ENCODE measurements around the gene MTHFS.
"Not testable (repeated sequence)": the region's sequence is repeated elsewhere in the genome, so short reads cannot be mapped to it uniquely, and the experiment has no call there.

Gene MTHFS

DNA sequence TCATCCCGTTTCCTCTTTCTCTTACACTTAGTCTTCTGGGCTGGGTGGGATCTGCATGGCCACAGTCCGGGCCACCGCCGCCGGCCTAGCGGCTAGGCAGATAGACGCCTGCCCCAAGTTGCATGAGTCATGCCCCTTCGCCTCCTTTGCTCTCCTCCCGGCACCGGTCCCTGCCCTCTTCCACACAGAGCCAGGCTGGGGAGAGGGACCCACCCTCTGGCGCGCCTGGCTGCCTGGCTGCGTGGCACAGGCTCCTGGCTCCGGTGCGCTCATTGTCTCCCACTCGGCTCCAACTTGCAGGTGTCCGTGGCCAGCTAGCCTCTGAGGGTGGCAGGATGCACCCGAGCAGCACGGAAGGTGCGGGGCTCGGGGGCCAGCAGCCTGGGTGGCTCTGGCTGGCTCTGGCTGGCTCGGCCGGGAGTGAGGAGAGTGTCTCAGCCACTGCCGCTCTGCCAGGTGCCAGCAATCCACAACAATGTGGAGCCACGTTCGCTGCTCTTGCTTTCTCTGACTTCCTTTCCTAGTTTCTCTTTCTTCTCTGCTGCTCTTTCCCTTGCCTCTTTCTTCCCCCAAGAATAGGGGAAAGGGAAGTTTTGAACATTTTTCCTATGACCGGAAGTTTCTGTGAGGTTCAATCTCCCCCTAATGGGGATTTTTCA, 22.4 kb upstream of the MTHFS start:
- peaks cover 49% of the 10 kb centered on the region; the same call in 1 of the 2 replicates for H3K9me3 ChIP-seq (ENCODE audit: insufficient read depth, low read length)
- no peak overlapping the region for H3K9ac ChIP-seq (ENCODE audit: low read length)
- H3K4me2 ChIP-seq (ENCODE audit: low read depth, low read length, poor library complexity, severe bottlenecking), result no peak overlapping the region
- H4K20me1 ChIP-seq (ENCODE audit: low read depth, low read length), result no peaks in the 10 kb centered on the region
- H3K27ac ChIP-seq (ENCODE audit: low read depth, low read length), result no peak overlapping the region
- H3K27me3 ChIP-seq (ENCODE audit: low read length), result no peaks in the 10 kb centered on the region
- H2AFZ ChIP-seq (ENCODE audit: low read depth, low read length, severe bottlenecking), result no peak overlapping the region
- H3K4me3 ChIP-seq (ENCODE audit: insufficient read depth, low read length, poor library complexity, severe bottlenecking), result no peak overlapping the region
- H3F3A ChIP-seq (ENCODE audit: insufficient read depth), result peaks cover 7% of the 10 kb centered on the region
- H3K36me3 ChIP-seq (ENCODE audit: low read length), result peaks cover 63% of the 10 kb centered on the region
- peaks cover 28% of the 10 kb centered on the region for H3K79me2 ChIP-seq (ENCODE audit: insufficient read depth, low read length)
- no peak for TF ChIP-seq CTCF (IDR thresholded peaks at IDR 0.05; ENCODE audit: insufficient read depth, low read length, poor library complexity, severe bottlenecking)
- no peak for TF ChIP-seq EZH2phosphoT487 (conservative IDR thresholded peaks at IDR 0.05; ENCODE audit: low read length)
- no peaks in the 10 kb centered on the region for H3K9me2 ChIP-seq (replicated peaks; ENCODE audit: insufficient read depth, low read length)

- H3K9ac ChIP-seq (ENCODE audit: low read length), result no peak overlapping the region
- H2AFZ ChIP-seq (ENCODE audit: low read depth, low read length, severe bottlenecking), result no peak overlapping the region
- H3K27ac ChIP-seq (ENCODE audit: low read depth, low read length), result no peak overlapping the region
- no peaks in the 10 kb centered on the region for H3K27me3 ChIP-seq (ENCODE audit: low read length)
- TF ChIP-seq EZH2phosphoT487 (conservative IDR thresholded peaks at IDR 0.05; ENCODE audit: low read length), result no peak
- TF ChIP-seq CTCF (IDR thresholded peaks at IDR 0.05; ENCODE audit: insufficient read depth, low read length, poor library complexity, severe bottlenecking), result no peak
- H3K4me2 ChIP-seq (ENCODE audit: low read depth, low read length, poor library complexity, severe bottlenecking), result no peak overlapping the region
- peaks cover 55% of the 10 kb centered on the region; the same call in 1 of the 2 replicates for H3K9me3 ChIP-seq (ENCODE audit: insufficient read depth, low read length)
- H3K36me3 ChIP-seq (ENCODE audit: low read length), result peaks cover 71% of the 10 kb centered on the region
- no peaks in the 10 kb centered on the region for H4K20me1 ChIP-seq (ENCODE audit: low read depth, low read length)
- H3K9me2 ChIP-seq (replicated peaks; ENCODE audit: insufficient read depth, low read length), result no peaks in the 10 kb centered on the region
- peaks cover 31% of the 10 kb centered on the region for H3K79me2 ChIP-seq (ENCODE audit: insufficient read depth, low read length)
- peaks cover 7% of the 10 kb centered on the region for H3F3A ChIP-seq (ENCODE audit: insufficient read depth)
- H3K4me3 ChIP-seq (ENCODE audit: insufficient read depth, low read length, poor library complexity, severe bottlenecking), result no peak overlapping the region
These were observed 21.5 kb upstream of the MTHFS start for GRCh38 chr15:79918278-79918677.

DNA sequence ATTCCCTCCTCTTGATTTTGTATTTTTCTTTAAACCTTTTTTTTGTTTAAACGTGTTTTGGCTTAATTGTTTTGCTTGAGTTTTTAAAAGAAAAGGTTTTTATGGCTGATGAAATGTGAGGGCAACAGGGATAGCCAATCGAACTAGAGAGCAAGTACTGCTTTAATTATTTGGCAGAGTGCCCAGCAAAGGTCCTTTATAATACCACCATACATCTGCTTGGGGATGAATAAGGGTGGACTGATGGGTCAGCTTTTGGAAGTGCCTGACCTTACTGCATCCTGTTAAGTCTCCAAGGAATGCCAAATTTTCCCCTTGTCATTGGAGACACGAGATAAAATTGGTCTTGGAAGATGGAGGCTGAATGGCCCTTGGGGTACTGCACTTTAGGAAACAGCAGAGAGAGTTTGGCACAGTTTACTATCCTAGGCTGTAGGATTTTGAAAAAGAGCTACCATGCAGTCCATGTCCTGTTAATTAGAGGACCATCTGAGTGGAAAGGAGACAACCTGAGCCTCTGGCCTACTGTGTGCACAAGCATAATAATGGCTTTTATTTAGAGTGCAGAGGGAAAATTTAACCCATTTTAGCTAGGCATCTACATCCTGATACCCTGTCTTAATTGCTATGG, 19.8 kb upstream of the MTHFS start:
- Histone ChIP-seq H4K20me1 (ENCODE audit: low read depth, low read length) (no peaks in the 10 kb centered on the region), H3K9ac (ENCODE audit: low read length) (no peak overlapping the region), H3K4me3 (ENCODE audit: insufficient read depth, low read length, poor library complexity, severe bottlenecking) (no peak overlapping the region), H3K4me2 (ENCODE audit: low read depth, low read length, poor library complexity, severe bottlenecking) (no peak overlapping the region), H3K27ac (ENCODE audit: low read depth, low read length) (no peak overlapping the region), H3K27me3 (ENCODE audit: low read length) (no peaks in the 10 kb centered on the region), H3K36me3 (ENCODE audit: low read length) (peaks cover 77% of the 10 kb centered on the region), H2AFZ (ENCODE audit: low read depth, low read length, severe bottlenecking) (no peak overlapping the region), H3K9me3 (ENCODE audit: insufficient read depth, low read length) (peaks cover 54% of the 10 kb centered on the region; the same call in 1 of the 2 replicates), H3F3A (ENCODE audit: insufficient read depth) (peaks cover 7% of the 10 kb centered on the region), H3K79me2 (ENCODE audit: insufficient read depth, low read length) (peaks cover 18% of the 10 kb centered on the region), H3K9me2 (replicated peaks; ENCODE audit: insufficient read depth, low read length) (no peaks in the 10 kb centered on the region)
- TF ChIP-seq CTCF (IDR thresholded peaks at IDR 0.05; ENCODE audit: insufficient read depth, low read length, poor library complexity, severe bottlenecking) (no peak), EZH2phosphoT487 (conservative IDR thresholded peaks at IDR 0.05; ENCODE audit: low read length) (no peak)

DNA sequence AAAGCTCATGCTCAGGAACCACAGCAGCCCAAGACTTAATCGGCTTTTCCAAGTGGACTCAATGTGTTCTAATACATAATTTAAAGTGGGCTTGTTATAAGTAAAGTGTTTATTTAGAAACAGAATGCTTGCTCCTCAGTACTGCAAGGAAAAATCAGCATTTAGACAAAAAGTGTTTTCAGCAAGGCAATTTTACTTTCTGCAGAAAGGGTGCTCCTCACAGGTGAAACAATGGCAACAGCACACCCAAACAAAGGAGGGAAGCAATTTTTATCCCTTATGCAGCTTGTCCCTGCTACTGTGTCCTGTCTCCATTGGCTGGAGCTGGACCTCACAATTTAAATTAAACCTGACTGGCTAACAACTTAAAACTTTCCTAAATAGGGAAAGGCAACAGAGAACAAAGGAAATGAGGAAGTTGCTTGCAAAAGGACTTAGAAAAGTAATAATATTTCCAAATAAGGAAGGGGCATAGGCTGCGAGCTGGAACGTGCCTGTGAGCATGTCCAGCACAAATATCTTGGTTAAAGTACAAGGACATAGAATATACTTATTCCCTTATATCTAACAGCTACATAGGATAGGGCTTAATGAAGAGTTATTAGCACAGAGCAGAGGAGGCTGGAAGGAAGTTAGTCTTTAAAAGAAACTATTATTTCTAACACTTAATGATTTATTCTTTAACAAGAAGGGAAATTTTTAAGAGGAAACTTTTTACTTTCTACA, 19.1 kb upstream of the MTHFS start:
- not testable (repeated sequence) for H3K4me2 ChIP-seq (ENCODE audit: low read depth, low read length, poor library complexity, severe bottlenecking); H2AFZ ChIP-seq (ENCODE audit: low read depth, low read length, severe bottlenecking); H3K4me3 ChIP-seq (ENCODE audit: insufficient read depth, low read length, poor library complexity, severe bottlenecking); H3K9ac ChIP-seq (ENCODE audit: low read length); H3K9me2 ChIP-seq (replicated peaks; ENCODE audit: insufficient read depth, low read length); H3K27ac ChIP-seq (ENCODE audit: low read depth, low read length); H3K27me3 ChIP-seq (ENCODE audit: low read length); H4K20me1 ChIP-seq (ENCODE audit: low read depth, low read length); H3F3A ChIP-seq (ENCODE audit: insufficient read depth)
- peaks cover 49% of the 10 kb centered on the region; the same call in 1 of the 2 replicates for H3K9me3 ChIP-seq (ENCODE audit: insufficient read depth, low read length)
- peaks cover 11% of the 10 kb centered on the region for H3K79me2 ChIP-seq (ENCODE audit: insufficient read depth, low read length)
- H3K36me3 ChIP-seq (ENCODE audit: low read length), result peaks cover 74% of the 10 kb centered on the region

Measured in SU-DHL-6 (cell line).